Posterior vena cava (tissue), 2 donors: ENCODE measurements around the gene RALY. TPM values are rescaled to one million over a fixed set of nuclear protein-coding genes. Genes with fewer than 3 reads are reported as not detected.

Experiments used
- DNase-seq: peaks from one replicate; pipeline ENCODE4 v3.0.0-alpha.2; 2020; ENCODE audit warnings: low spot score
- intact Hi-C, 2 donors: fragments of 100-400 bp; cut with DNase I; formaldehyde crosslinking; loops; one replicate each; pipeline versions ENCODE4 v1.14.1 to v1.14.2; 2022 to 2023
- total RNA-seq, 2 donors: library from RNA; stranded (reverse); fragmentation: NEBNext Ultra II Directional; extraction: Animal tissue kit (Norgen Biotek cat#: 25700); gene quantifications; one replicate each; pipeline ENCODE4 v1.2.1, GENCODE V29; 2021
- donor health status: DM: yes; HTN: yes; CAD: no.
- donor health status: DM: yes; HTN: yes; CAD: no.

Gene RALY
- total RNA-seq, 2 donors from 2014 or later, result 75.8 to 90.5 TPM

DNA sequence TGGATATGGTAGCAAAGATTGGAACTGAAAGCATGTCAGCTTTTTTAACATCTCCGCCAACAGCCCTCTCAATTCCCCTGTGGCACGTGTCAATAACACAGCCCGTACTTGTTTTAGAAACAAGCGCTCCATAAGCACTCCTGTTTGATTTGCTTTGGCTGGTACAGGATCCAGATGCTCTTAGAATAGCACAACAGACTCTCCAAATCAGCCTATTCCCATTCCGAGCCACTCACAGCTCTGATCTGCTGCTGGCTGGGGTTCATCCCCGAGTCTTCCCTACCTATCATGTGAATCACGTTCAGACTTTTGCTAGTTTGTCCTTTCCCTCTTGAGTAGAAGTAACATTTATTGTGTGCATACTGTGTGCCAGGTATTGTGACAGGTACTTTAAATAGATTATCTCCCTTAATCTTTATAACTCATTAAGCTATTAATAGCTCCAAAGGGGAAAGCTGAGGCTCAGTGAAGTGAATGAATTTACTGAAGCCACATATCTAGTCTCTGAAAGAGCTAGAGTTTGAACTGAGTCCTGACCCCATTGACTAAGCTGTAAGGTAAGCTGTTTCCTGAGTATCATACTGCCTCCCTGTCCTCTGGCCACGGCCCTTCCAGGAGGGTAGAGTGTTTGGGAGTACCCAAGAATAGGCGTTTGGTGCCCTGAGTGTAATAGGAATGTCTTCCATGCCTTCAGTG lies 46.7 kb downstream of the RALY start:
- intact Hi-C loops, result no loop called here
- no peak for DNase-seq

DNA sequence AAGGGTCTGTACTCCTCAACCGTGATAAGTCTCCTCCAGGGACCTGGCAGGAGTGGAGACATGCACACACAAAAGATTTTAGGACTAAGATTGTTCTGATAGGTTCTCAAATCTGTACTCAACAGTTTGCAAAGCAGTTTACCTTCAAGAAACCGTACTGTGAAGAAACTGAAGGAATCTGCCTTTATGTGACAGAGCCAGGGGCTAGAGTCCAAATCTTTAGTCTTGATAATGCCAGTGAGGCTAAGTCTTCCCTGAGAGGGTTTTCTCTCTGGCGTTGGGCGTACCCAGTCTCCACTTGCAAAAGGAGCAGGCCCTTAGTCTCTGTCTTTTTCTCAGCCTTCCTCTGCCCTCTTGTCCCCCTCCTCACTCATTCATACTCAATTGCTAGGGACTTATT lies 47.5 kb downstream of the RALY start:
- DNase-seq, result no peak
- intact Hi-C loops, result no loop called here

DNA sequence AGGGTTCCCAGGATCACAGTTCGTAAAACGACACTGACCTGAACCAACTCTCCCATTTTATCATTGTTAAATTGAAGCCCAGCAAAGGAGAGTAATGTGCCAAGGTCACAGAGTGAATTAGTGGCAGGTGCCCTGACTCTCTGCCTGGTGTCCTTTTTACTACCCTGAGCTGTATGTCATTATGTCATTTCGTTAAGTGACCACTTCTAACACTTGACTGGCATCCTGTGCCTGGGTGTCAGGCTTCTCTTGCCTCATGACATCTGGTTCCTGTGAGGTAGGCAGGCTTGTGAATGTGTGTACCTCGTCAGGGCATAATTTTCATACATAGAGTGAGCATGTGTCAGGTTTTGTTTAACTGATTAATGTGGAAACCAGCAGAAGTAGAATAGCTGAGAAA lies 48.6 kb downstream of the RALY start:
- no peak for DNase-seq
- intact Hi-C loops, result no loop called here

DNA sequence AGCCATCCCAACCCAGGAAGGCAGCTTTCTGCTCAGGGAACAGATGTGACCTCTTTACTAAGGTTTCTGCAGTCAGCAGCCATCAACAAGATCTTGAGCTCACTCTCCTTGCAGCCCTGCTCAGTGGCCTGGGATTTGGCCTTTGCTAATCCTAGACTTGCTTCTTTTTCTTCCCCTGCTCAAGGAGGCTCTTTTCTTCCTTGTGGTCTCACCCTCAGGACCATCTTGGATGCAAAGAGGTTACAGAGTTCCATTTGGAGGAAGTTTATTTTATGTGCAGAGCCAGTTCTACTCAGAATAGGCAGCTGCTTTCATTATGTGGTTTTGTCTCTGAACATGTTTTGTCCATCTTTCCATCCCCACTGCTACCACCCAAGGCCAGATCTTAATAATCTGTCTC lies 49.3 kb downstream of the RALY start:
- intact Hi-C loops, result no loop called here
- no peak for DNase-seq

DNA sequence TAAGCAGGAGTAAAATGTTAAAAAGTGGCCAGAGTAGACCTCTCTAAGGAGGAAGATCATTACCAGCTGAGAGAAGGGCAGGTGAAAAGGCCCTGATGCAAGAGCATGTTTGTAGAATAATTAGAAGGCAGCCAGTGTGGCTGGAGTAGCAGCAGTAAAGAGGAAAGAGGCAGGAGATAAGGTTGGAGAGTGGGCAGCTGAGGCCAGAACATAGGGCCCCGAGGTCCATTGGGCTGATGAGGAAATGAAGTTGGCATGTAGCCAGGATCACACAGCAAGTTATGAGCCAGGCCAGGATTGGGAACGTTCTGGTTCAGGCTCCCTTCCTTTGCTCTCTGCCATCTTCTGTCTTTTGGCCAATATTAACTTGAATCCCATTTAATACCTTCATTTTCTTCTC lies 51.6 kb downstream of the RALY start:
- intact Hi-C loops, result no loop called here
- no peak for DNase-seq

DNA sequence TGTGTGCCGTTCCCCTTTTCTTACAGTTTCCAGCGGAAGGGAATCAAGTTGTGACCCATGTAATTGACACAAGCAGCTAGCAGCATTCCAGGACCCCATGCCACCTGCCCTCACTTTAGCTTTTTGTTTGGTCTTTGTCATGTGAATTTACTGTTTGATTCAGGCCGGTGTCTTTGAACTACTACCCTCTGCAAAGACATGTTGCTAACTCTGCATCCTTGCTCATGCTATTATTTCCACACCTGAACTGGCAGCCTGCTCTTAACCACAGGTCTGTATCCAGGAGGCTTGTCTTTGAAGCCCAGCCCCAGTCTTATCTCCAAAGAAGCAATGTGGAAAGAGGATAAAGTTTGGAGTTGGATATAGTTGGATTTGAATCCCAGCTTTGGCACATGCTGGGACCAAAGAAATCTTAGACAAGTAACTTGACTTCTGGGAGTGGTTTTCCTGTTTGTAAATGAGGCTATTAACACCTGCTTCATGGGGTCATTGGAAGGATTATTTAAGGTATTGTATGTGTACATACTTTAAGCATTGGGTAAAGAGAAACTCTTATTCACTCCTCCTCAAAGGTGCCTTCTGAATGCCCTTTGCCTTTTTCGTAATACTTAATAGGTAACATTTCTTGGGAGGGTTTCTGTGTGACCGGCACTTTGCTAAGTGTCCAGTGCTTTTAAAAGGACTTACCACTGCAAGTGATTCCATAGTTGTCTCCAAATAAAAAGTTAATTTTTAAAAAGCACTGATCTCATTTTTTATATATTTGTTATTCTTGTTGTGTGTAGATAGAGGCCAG lies 52.4 kb downstream of the RALY start:
- intact Hi-C loops, result no loop called here
- no peak for DNase-seq

DNA sequence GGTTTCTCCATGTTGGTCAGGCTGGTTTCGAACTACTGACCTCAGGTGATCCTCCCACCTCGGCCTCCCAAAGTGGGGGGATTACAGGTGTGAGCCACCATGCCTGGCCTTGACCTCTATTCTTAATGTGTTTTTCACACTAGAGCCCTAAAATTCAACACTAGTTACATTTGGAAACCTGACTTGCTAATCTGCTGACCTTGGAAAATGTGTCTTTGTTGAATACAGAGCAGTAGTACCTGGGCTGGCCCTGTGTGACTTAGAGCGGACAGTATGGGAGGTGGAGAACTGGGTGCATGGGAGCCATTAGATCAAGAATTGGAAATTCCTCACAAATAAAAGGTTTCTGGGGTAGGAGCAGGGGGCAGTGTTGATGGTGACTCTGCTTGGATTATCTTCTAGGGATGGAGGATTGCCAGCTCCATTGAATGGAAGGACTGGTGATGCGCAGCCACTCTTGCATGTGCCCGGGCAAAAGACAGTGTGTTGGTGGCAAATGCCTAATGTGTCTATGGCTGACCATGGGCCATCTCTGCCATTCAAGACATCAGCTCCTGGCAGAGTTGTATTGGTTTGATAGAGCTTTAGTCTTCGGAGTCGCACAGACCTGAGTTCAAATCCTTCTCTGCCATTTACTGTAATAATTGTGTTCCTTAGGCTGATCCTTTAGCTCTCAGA lies 53.4 kb downstream of the RALY start:
- no peak for DNase-seq
- intact Hi-C loops, result no loop called here

DNA sequence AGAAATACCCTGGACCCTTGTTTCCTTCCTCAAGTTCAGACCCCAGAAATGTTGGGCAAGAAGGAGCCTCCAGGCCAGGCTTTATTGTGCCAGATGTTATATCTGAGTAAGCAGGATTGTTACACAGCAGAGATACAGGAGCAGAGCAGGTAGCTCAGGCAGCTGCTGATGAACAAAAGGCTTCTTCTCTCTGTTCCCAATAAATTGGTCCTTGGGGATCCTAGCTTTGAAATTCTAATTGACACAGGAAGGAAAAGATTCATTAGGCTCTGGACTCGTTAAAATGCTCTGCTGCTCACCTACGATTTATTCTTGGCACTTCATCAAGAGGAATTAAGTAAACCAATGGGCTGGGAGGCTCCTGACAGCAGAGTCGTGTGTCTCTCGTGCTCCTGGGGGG lies 54.2 kb downstream of the RALY start:
- intact Hi-C loops, result no loop called here
- DNase-seq, result no peak

DNA sequence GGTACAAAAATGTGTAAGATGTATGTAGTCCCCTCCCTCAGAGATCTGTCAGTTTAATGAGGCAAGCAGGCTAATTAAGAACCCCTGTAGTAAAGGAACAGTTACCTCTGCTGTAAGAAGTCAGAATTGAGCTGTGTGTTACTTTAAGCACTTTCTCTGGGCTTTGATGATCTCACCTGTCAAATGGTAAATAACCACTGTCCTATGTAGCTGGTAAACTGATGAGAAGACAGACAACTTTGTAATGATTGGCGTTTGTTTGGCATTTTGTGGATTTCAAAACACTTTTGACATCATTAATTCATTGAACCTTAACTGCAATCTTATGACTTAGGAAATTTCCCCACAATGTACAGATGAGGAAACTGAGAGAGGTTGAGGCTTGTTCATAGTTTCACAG lies 55.7 kb downstream of the RALY start:
- intact Hi-C loops, result no loop called here

DNA sequence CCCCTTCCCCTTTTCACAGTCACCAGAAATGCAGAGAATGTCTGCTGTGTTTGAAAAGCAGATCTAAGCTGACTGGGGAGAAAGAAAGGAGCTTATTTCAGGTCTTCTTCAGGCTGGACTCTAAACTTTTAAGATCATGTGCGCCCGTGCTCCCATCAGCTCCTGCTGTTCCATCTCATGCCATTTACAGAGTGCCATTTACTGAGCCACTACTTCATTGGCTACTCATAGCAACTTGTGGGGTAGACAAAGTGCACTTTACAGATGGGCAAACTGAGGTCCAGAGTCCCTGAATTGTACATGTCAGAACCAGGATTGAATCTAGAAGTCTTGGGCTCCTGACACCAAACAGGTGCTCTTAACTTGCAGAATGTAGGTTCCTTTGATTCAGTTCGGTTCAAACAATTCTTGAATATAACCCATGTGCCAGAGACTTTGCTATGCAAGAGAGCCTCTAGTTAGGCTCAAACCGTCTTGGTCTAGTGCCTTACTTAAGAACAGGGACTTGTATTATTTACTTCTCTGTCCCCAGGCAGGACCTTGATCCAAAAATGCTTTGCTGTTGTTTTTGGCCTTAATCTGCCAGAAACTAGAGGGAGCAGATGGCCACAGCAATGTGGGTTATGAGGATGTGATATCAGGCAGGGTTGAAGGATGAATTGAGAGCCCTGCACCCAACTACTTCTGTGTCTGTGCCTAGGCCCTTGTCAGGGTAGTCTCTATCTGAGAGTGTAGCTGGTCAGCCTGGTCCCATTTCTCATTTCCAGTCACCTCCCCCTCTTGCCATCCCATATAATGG lies 56.4 kb downstream of the RALY start:
- intact Hi-C loops, result no loop called here
- no peak for DNase-seq

More for the DNA sequence above, 55.7 kb downstream of the RALY start:
- DNase-seq, result no peak

DNA sequence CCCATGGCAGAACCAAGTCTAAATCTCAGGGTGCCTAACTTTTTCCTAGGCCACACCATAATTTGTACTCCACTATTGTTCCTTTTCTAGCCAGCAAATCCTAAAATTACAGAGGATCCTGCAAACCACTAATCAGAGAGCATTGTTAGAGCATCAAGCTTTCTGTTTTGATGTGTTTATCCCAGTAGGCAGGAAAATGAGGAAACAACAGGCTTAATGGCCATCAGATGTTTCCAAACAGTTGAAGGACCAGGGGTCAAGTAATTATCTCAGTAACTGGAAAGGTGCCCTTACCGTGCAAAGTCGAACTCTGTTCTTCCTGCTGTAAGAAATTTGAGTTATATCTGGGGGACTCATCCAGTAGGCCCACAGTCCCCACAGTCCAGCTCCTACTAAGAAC lies 58.7 kb downstream of the RALY start:
- DNase-seq, result no peak
- intact Hi-C loops, result no loop called here

DNA sequence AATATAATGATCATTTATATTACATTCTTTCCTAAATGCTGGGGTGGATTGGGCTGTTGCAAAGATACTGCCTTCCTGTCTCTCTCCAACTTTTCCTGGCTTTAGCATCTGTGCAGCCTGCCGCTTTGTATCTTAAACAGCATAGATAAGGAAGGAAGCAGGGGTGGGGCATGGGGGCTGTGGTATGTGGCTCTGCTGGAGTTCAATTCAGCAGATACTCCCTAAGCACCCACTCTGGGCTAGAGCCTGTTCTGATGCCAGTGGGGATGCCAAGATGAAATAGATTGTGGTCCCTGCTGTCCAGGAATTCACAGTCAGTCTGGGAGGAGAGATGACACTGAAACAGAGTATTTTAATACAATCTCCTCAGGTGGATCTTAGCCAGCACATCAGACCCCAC lies 61.6 kb downstream of the RALY start:
- intact Hi-C loops, result no loop called here
- no peak for DNase-seq

DNA sequence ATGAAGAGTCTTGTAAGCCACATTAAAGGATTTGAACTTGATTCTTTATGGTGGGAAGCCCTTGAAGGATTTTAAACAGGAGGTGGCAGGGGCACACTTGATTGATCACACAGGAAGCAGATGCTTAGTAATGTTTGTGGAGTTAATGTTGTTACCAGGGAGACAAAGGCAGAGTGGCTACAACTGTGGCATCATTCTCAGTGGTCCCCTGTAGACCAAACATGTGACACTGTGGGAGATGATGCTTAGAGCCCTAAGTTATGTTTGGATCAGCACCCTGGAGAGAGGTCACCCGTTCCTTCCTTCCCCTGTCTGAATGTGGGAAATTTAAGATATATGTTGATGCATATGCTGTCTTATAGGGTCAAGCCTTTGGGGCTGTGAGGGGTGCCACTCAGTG lies 65.1 kb downstream of the RALY start:
- intact Hi-C loops, result no loop called here
- no peak for DNase-seq

DNA sequence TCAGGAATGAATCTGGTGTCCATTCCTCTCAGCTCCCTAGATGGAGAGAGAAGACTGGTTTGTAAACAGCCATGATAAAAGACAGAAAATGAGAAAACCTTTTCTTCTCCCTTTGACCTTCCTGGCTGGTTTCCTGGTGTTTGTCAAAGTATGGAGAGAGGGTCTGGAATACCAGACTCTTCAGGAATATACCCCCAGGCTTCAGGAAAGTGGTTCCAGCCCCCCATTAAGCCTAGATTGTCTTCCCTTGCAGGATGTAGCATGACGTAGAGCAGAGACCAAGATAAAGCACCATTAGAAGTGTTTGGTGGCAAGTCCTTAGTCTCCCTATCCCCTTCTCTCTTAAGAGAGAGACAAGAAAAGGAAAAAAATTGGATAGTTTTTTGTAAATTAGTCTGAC lies 67.3 kb downstream of the RALY start:
- DNase-seq, result no peak
- intact Hi-C loops, result no loop called here

DNA sequence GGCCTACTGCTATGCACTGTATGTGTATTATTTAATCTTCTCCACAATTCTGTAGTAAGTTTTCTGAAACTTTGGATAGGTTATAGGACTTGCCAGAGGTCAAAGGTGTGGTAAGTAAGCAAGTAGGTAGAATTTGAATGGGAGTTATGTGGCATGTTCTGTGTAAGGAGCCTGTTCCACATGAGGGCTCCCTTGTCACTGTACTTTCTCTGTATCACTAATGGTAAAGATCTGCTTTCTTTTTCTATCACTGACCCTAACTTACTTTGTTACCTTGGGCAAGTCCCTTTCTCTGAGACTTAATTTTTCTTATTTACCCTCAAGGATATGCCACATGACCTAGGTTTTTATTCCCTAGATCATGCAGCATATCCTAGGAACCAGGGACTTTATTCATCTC lies 68.0 kb downstream of the RALY start:
- no peak for DNase-seq
- intact Hi-C loops, result no loop called here

DNA sequence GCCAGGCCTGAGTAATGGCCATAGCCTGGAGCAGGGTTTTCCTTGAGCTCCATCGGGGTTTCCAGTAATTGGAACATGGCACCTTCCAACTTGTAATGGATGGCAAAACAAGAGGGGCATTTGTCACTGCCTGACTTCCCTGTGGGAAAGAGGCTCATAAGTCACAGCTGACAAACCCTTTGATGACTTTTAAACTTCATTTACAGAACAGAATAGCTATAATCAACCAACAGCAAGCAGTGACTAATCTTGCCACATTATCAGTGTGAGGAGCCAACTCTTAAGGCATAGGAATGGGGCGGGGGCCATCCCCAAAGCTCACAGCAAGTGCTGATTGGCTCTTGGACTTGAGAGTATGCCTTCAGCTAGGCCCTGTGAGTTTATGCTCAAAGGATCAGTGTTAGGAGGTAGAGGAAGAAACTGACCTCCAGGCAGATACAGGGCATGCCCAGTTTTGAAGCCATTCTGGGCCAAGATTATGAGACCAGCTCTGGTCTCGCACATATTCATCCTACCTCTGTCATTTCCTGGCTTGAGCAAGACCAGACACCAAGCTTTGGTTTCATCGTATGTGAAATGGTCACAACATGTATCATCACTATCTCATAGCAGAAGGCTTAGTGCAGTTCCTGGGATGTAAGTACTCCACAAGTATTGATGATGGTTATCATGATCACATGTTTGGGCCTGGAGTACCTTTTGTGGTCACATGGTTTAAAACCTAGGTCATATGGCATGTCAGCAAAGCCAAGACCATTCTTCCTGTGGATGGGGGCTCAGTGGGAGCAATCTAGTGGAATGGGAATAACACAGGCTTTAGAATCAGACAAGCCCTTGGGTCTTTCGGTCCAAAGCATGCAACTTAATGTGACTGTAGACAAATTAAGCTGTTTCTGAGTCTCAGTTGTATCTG lies 69.1 kb downstream of the RALY start:
- no peak for DNase-seq
- intact Hi-C loops, result no loop called here

DNA sequence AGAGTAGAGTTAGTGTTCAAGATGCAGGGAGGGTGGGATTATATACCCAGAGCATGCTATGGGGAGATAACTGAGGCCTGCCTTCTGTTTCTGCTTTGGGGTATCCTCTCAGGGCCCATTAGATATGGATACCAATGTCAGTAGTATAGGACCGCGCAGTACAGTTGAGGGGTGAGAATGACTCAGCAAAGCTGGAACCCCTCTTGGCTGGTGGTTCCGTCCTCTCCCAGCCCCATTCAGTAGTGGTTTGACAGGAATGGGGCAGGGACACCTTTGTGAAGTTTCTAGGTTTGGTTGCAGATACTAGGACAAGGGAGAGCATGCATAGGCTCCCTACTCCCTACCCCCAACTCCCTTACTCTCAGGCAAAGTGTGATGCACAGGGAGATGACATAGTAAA lies 70.6 kb downstream of the RALY start:
- intact Hi-C loops, result no loop called here
- DNase-seq, result no peak

DNA sequence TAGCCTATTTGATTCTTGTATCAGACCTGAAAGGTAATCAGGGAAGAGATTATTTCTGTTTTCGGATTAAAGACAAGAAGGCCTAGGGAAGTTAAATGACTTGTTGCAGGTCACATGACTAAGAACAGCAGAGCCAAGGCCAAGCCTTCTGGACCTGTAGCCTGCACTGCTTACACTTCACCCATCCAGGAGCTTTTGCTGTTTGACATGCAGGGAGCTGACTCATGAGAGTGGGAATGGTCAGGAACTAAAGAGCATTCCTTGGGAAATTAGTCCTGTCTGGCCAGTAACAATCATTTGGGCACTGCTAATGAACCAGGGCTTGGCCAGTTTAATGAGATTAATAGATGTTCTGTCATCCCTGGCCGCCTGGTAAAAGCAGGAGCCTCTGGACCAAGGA lies 71.5 kb downstream of the RALY start:
- DNase-seq, result no peak
- intact Hi-C loops, result loop anchor here in 1 of 2 donors (5.0 kb wide), 2 partner anchors 133 to 203 kb away; no protein-coding TSS in a partner anchor
